ENCODE results near the gene TJP2. TPM values are rescaled to one million over a fixed set of nuclear protein-coding genes. Genes with fewer than 3 reads are reported as not detected.
A peak's percentile ranks its signal among the peaks of the same experiment; 100 is the strongest.

The TJP2 gene
- 10 to 100 TPM; 45.1 to 53.0 TPM for total RNA-seq
- polyA plus RNA-seq (2013, experiment 1 of 2): 25.6 TPM
- polyA plus RNA-seq (2013, experiment 2 of 2): 21.9 TPM
- long read RNA-seq, experiment 1, partial matches to known transcripts: 8 of 8 reads
- long read RNA-seq, experiment 1, other reads (novel, unspliced or antisense): 0 of 8 reads
- long read RNA-seq, experiment 2, full-length matches to known transcripts: 3 of 32 reads
- long read RNA-seq, experiment 2, partial matches to known transcripts: 19 of 32 reads
- long read RNA-seq, experiment 2, other reads (novel, unspliced or antisense): 10 of 32 reads
- long read RNA-seq, experiment 3, partial matches to known transcripts: 7 of 10 reads
- long read RNA-seq, experiment 3, other reads (novel, unspliced or antisense): 3 of 10 reads
- long read RNA-seq, experiment 4, partial matches to known transcripts: 7 of 8 reads
- long read RNA-seq, experiment 4, other reads (novel, unspliced or antisense): 1 of 8 reads

DNA sequence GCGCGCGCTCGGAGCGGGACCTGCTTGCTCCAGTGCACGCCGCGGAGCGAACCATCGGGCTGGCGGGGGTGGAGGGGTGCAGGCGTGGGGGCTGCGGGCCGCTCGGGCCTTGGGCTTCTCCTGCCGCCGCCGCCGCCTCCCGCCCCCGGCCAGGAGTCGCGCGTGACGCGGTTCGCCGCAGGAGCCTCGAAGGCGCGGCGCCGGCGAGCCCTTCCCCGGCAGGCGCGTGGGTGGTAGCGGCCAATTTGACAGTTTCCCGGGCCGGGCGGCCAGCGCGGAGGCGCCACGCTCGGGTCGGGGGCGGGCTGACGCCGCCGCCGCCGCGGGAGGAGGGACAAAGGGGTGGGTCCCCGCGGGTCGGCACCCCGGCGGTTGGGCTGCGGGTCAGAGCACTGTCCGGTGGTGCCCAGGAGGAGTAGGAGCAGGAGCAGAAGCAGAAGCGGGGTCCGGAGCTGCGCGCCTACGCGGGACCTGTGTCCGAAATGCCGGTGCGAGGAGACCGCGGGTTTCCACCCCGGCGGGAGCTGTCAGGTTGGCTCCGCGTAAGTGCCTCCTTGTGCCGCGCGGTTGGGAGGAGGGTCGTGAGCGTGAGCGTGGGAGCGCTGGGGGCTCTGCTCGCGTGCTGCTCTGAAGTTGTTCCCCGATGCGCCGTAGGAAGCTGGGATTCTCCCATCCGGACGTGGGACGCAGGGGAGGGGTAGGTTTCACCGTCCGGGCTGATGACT lies at the start of gene TJP2:
Gene TJP2, plus strand, starts transcription at position 387 of the 725 bp plus-strand sequence. Its CDS starts 96 bp downstream, at position 483.
- Histone ChIP-seq H3K27me3 (ENCODE audit: control insufficient read depth, insufficient read depth, low read length, poor library complexity, severe bottlenecking) (peaks cover 20% of the 10 kb centered on the region), H3K4me1 (ENCODE audit: control insufficient read depth, insufficient read depth, low read length) (peaks cover 13% of the 10 kb centered on the region), H3K9ac (ENCODE audit: extremely low read depth, low read length, poor library complexity, severe bottlenecking) (peak within 1 kb of the TSS; percentile 44), H3K27ac (ENCODE audit: low read depth, low read length) (no peak within 1 kb of the TSS), H3K9me3 (ENCODE audit: control insufficient read depth, low read length) (no peaks in the 10 kb centered on the region), H3K36me3 (ENCODE audit: control insufficient read depth, insufficient read depth, low read length) (no peaks in the 10 kb centered on the region), H3K4me3 (ENCODE audit: low read length) (peak within 1 kb of the TSS; percentile 84)
- Mint-ChIP-seq H3K27me3 (ENCODE audit: insufficient read depth) (peaks cover 23% of the 10 kb centered on the region), H3K4me1 (peaks cover 44% of the 10 kb centered on the region), H3K36me3 (ENCODE audit: low read depth) (no peaks in the 10 kb centered on the region), H3K9me3 (no peaks in the 10 kb centered on the region), H3K4me3 (peak within 1 kb of the TSS; percentile 71), H3K27ac (peak within 1 kb of the TSS; percentile 41)
- TF ChIP-seq, protein P1, sequence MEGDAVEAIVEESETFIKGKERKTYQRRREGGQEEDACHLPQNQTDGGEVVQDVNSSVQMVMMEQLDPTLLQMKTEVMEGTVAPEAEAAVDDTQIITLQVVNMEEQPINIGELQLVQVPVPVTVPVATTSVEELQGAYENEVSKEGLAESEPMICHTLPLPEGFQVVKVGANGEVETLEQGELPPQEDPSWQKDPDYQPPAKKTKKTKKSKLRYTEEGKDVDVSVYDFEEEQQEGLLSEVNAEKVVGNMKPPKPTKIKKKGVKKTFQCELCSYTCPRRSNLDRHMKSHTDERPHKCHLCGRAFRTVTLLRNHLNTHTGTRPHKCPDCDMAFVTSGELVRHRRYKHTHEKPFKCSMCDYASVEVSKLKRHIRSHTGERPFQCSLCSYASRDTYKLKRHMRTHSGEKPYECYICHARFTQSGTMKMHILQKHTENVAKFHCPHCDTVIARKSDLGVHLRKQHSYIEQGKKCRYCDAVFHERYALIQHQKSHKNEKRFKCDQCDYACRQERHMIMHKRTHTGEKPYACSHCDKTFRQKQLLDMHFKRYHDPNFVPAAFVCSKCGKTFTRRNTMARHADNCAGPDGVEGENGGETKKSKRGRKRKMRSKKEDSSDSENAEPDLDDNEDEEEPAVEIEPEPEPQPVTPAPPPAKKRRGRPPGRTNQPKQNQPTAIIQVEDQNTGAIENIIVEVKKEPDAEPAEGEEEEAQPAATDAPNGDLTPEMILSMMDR (conservative IDR thresholded peaks at IDR 0.05): no peak
- 0% methylated on average over 58 to 93 of the region's 93 CpGs for WGBS, 2 experiments (ENCODE audit: insufficient coverage in 1 of 2, insufficient read length in 1 of 2)
- DNase-seq: peak; percentile 88

DNA sequence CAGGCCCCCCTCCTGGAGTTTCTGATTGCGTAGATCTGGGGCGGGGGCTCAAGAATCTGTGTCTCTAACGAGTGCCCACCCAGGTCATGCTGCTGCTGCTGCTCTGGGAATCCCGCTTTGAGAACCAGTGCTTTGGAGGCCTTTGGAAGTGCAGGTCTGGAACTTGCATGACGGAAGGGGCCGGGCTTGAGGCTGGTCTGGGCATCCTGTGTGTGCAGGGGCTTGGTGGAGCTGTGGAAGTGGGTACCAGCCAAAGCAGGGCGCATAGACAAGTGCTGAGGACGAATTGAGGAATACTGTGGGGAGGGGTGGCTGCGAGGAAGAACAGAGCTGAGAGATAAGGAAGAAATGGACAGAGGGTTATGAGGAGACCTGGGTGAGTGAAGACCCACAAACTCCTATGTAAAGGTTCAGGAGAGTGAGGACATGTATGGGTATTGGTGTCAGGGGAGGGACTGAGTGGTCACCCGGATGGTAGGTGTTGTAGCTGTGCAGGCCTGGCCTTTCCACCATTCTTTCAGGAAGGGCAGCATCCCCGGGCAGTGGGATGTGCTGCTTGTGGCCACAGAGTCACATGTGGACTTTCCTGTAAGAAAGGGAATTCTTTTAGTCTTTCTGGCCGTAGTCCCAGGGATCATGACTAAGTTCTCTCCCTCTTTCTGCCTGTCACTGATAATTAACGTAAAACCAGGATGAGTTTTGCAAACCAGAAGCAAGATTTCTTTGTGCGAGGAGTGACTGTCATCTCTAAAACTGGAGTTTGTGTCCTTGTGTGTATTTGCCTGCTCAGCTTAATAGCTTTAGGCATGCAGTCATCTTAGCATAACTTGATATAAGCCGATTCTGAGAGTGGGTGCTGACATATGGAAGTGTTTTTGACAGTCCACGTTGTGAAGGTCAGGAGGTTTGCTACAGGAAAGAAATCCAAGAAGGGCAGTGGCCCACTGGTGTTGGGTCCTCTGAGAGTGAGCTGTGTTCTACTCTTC lies 43.3 kb upstream of the TJP2 start:
- H3K27ac ChIP-seq (ENCODE audit: low read depth, low read length): no peak overlapping the region
- no peaks in the 10 kb centered on the region for H3K9me3 ChIP-seq (ENCODE audit: control insufficient read depth, low read length)
- peaks cover 11% of the 10 kb centered on the region for H3K4me1 Mint-ChIP-seq
- no peak overlapping the region for H3K4me3 ChIP-seq (ENCODE audit: low read length)
- no peaks in the 10 kb centered on the region for H3K36me3 ChIP-seq (ENCODE audit: control insufficient read depth, insufficient read depth, low read length)
- no peaks in the 10 kb centered on the region for H3K36me3 Mint-ChIP-seq (ENCODE audit: low read depth)
- no peak overlapping the region for H3K27ac Mint-ChIP-seq
- H3K4me3 Mint-ChIP-seq: no peak overlapping the region
- peak; percentile 49 for DNase-seq
- H3K9ac ChIP-seq (ENCODE audit: extremely low read depth, low read length, poor library complexity, severe bottlenecking): no peak overlapping the region
- H3K9me3 Mint-ChIP-seq: no peaks in the 10 kb centered on the region
- no peaks in the 10 kb centered on the region for H3K27me3 Mint-ChIP-seq (ENCODE audit: insufficient read depth)
- TF ChIP-seq, protein P1 (conservative IDR thresholded peaks at IDR 0.05): no peak
- H3K27me3 ChIP-seq (ENCODE audit: control insufficient read depth, insufficient read depth, low read length, poor library complexity, severe bottlenecking): no peaks in the 10 kb centered on the region
- H3K4me1 ChIP-seq (ENCODE audit: control insufficient read depth, insufficient read depth, low read length): peaks cover 3% of the 10 kb centered on the region
- 78 to 92% methylated on average over 10 to 16 of the region's 16 CpGs for WGBS, 2 experiments (ENCODE audit: insufficient coverage in 1 of 2, insufficient read length in 1 of 2)

DNA sequence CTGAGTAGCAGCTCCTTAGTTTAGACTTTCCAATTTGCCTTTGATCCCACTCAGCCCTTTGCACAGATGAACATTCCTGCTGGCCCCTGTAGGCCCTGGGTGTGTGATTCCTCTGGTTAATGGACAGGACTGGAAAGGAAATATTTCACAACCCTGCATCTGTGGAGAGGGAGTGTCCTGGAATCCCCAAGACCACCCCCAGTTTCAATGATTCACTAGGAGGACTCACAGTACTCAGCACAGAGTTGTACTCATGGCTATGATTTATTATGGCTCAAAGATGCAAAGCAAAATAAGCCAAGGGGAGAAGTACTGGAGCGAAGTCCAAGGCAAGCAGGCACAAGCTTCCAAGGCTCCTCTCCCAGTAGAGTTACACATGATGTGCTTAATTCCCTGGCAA lies 42.4 kb upstream of the TJP2 start:
- H3K27ac ChIP-seq (ENCODE audit: low read depth, low read length): no peak overlapping the region
- peak overlapping the region; percentile 72 for H3K27ac Mint-ChIP-seq
- no peaks in the 10 kb centered on the region for H3K9me3 Mint-ChIP-seq
- no peaks in the 10 kb centered on the region for H3K36me3 Mint-ChIP-seq (ENCODE audit: low read depth)
- H3K36me3 ChIP-seq (ENCODE audit: control insufficient read depth, insufficient read depth, low read length): no peaks in the 10 kb centered on the region
- H3K27me3 Mint-ChIP-seq (ENCODE audit: insufficient read depth): no peaks in the 10 kb centered on the region
- TF ChIP-seq, protein P1 (conservative IDR thresholded peaks at IDR 0.05): no peak
- no peak for DNase-seq
- no peaks in the 10 kb centered on the region for H3K27me3 ChIP-seq (ENCODE audit: control insufficient read depth, insufficient read depth, low read length, poor library complexity, severe bottlenecking)
- WGBS, 2 experiments (ENCODE audit: insufficient coverage in 1 of 2, insufficient read length in 1 of 2): 94 to 100% methylated on average over 1 of the region's 1 CpG
- H3K4me3 Mint-ChIP-seq: no peak overlapping the region
- no peaks in the 10 kb centered on the region for H3K9me3 ChIP-seq (ENCODE audit: control insufficient read depth, low read length)
- H3K4me3 ChIP-seq (ENCODE audit: low read length): no peak overlapping the region
- H3K4me1 Mint-ChIP-seq: peaks cover 13% of the 10 kb centered on the region
- no peak overlapping the region for H3K9ac ChIP-seq (ENCODE audit: extremely low read depth, low read length, poor library complexity, severe bottlenecking)
- peaks cover 3% of the 10 kb centered on the region for H3K4me1 ChIP-seq (ENCODE audit: control insufficient read depth, insufficient read depth, low read length)
